Measurements from ENCODE around the gene STK10.
"Not testable (repeated sequence)": the region's sequence is repeated elsewhere in the genome, so short reads cannot be mapped to it uniquely, and the experiment has no call there.

The STK10 gene

DNA sequence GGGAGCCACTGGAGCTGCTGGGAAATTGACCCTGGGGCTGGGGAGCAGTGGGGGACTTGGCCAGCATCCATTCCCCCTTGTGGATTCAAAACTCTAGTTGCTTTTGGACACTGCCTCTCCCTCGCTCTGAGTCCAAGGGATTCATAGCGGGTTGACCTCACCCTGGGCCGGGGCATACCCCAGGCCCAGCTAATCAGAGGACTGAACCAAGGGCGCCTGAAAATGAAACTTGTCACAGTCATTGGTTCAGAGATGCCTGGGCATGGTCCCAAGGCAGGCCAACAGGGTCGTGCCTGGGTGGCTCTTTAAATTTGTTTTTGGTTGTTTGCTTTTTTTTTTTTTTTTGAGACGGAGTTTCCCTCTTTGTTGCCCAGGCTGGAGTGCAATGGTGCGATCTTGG is 22.6 kb downstream of the STK10 start:
- DNase-seq (ENCODE audit: low spot score), result no peak

DNA sequence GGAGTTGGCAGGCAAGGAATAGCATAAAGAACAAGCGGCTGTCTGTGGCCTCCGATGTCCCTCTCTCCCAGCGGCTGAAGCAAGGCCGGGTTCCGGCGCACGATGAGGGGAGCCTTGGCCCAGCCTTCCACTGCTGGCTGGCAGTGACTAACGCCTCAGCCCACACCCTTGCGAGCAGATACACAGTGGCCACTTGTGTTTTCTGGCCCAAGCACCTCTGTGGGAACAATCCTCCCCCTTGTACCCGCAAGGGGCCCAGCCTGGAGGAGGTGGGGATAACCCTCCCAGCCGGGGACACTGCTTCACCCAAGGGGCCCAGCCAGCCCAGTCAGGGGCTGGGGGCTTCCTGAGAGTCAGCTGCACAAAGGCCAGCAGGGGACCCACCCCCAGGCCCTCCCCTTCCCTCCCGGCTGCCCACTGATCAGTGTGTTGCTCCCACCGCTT is 23.2 kb downstream of the STK10 start:
- DNase-seq (ENCODE audit: low spot score), result peak; percentile 78

DNA sequence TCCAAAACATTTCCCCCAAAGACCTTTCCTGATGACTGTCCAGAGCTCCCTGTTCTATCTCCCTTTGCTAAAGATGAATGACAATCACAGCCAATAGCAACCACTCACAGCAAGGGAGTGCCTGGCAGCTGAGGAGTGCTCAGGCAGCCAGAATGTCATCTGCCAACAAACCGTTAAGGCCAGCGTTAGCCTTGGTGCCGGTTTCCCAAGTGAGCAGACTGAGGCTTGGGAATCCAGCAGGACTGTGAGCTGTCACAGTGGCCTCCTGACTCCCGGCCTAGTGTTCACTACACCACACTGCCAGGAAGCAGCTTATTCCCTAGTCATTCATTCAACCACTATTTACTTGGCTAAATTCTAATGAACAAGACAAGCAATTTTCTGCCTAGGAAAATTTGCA is 24.7 kb downstream of the STK10 start:
- peak; percentile 60 for DNase-seq (ENCODE audit: low spot score)

DNA sequence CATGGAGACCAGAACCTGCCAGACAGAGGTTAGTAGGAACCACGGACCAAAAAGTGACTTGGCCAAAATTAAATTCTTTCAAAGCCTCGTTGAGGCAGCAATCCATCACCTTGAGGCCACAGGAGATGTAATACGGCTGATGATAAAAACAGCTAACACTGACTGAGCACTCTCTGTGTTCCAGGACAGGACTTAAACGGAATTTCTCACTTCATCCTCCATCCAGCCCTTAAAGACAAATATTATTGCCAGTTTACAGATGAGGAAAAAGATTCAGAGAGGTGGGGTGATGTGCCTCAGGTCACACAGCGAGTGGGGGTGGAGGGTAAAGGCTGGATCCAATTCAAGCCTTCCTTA is 25.1 kb downstream of the STK10 start:
- DNase-seq (ENCODE audit: low spot score), result no peak

DNA sequence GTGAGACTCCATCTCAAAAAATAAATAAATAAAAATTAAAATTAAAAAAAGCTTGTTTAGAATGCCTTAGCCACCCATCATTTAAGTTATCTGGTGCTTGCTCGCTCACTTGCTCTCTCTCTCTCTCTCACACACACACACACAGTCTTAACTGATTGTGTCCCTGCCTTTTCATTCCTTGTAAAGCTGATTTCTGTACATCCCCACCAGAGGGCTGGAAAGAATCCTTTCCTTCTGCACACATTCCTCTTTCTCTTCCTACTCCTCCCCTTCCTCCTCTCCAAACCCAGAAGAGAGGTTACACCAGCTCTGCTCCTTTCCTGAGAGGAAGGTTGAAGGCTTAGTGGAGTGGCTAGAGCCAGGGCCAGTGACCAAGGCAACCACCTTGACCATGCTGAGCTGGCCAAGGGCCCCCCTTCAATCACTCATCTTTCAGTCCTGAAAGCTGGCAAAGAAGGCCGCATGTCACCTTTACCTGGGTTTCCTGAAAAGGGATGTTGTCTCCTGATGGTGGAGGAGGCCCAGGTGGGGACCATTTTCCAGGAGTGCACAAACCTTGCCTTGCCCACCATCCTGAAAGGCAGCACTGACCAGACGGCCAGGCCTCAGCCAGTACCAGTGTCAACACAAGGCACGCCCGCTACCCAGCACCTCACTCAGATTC is 25.6 kb downstream of the STK10 start:
- no peak for DNase-seq (ENCODE audit: low spot score)

DNA sequence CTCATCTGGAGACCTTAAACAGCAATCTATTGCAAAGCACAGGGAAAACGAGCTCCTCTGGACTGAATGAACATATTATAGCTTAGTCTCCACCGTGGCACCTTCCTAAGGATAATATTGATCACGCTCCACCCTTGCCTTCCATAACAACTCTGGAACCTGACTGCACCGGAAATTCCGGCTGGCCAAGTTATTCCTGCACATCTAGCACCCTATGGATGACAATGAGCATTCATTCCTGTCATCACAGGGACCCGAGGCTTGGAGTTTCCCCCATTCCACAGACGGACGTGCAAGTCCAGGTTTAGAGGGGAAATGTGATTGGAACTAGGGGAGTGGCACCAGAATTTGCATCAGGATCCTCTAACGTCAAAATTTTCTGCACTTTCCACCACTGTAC is 27.5 kb downstream of the STK10 start:
- DNase-seq (ENCODE audit: low spot score), result no peak

DNA sequence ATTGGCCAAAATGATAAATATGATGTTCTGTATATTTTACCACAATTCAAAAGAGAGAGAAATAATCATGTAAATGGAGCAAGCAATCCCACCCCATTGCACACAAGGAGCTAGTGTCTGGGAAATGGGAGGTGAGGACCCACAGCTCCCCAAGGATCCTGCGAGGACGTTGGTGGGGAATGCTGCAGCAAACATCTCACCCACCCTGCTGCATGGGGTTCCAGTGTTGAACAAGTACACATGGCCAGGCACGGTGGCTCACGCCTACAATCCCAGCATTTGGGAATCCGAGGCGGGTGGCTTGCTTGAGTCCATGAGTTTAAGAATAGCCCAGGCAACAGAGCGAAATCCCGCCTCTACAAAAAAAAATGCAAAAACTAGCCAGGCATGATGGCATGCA is 29.0 kb downstream of the STK10 start:
- no peak for DNase-seq (ENCODE audit: low spot score)

DNA sequence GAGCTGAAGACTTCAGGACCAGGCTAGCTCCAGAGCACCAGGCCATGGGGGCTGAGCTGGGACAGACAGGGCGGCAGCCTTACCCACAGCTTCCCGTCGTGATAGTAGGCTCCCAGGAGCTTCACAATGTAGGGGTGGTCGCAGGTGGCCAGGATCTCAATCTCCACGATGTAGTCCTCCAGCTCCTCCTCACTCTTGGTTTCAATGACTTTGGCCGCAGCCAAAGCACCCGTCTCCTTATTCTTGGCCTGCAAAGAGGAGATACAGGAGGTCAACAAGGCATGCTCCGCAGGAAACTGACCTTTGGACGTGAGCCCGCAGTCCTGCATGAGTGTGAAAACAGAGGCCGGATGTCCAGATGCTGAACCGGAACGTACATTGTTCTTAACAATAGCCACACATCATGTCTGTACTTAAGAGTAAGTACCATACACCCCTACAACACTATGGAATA is 31.5 kb downstream of the STK10 start:
- DNase-seq (ENCODE audit: low spot score), result no peak

DNA sequence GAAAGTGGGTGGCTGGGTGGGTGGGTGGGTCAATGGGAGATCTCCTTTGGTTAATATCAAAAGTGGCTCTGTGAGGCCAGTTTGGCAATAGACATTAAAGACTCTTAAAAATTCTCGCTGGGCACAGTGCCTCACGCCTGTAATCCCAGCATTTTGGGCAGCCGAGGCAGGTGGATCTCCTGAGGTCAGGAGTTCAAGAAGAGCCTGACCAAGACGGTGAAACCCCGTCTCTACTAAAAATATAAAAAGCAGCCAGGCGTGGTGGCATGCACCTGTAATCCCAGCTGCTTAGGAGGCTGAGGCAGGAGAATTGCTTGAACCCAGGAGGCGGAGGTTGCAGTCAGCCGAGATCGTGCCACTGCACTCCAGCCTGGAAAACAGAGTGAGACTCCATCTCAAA is 32.9 kb downstream of the STK10 start:
- DNase-seq (ENCODE audit: low spot score), result not testable (repeated sequence)

DNA sequence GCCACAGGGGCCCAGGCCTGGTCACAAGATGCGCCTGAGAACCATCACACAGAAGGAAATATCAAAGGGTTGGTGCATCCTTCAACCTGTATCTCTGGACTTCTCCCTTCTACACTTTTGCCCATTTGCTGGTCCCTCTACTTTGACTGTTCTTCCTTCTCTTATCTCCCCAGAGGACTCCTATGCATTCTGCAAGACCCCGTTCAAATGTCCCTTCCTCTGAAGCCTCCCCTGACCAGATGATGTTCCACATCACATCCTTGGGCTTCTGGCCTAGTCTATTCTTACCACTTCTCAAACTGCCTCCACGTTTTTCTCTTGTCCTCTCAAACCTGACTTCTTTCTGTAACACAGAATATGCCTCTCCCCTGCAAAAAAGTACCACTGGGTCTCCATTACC is 34.3 kb downstream of the STK10 start:
- no peak for DNase-seq (ENCODE audit: low spot score)

DNA sequence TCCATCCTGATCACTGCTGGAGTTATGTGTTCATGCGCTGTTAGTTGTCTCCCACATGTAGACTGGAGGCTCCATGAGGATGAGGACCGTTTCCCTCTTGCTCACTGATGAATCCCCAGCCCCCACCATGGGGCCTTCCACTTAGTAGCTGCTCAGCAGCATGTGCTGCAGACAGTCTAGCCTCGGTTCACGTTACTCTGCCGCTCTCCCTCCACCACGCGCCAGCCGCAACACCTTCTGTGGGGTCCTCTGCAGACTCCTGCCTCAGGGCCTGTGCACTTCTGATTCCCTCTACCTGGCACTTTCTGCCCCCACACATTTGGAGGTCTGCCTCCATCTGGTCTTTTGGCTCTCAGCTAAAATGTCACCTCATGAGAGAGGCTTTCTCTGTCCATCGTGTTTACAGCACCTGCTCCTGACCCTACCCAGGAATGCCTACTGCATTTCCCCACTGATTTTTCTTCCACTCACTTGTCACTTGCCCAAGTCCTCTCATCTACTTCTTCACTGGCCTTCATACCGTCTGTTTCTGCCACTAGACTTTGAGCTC is 36.3 kb downstream of the STK10 start:
- DNase-seq (ENCODE audit: low spot score), result no peak

DNA sequence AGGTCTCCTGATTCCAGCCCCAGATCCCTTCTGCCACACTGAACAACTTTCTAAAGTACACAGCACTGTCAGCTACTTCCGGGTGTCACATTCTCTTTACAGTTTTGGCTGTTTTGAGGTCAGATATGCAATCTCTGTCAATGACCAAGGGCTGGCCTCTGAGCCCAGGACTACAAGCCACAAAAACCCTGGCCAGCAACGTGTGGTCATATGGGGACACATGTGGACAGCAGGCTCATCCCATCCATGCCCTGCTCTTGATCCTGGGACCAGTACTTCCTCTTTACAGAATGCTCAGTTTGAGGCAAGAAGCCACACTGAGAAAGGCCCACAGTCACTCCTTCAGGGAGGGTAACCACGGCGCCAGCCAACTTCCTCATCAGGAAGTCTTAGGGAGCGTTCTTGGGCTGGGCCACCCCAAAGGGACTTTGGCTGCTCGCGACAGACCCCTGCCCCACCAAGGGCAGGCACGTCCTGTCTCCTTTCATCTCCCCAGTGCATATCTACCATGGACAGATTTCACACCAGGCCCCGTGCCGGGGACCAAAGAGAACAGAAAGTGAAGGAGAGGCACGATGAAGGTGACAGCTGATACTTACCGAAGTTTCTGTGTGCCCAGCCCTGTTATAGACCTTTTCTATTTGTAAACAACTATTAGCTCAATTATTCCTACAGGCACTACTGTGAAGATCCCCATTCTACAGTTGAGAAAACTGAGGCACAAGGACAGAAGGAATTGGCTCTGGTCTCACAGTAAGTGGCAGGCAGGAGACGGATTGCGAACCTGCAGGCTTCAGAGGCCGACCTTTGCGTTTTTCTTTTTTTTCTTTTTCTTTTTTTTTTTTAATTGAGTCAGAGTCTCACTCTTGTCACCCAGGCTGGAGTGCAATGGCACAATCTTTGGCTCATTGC is 37.3 kb downstream of the STK10 start:
- no peak for DNase-seq (ENCODE audit: low spot score)

DNA sequence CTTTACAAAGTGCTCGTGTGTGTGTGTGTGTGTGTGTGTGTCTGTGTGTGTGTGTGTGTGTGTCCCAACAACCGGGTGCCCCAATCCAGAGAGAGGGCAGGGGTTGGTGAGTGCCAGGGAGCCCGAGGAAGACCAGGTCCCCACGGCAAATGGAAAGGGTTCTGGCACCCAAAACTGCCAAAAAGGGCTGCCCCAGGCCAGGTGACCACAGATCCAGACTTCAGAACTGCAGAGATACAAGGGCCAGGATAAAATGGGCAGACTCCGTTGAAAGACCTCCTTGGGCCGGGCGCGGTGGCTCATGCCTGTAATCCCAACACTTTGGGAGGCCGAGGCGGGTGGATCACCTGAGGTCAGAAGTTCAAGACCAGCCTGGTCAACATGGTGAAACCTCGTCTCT is 38.5 kb downstream of the STK10 start:
- DNase-seq (ENCODE audit: low spot score), result not testable (repeated sequence)

DNA sequence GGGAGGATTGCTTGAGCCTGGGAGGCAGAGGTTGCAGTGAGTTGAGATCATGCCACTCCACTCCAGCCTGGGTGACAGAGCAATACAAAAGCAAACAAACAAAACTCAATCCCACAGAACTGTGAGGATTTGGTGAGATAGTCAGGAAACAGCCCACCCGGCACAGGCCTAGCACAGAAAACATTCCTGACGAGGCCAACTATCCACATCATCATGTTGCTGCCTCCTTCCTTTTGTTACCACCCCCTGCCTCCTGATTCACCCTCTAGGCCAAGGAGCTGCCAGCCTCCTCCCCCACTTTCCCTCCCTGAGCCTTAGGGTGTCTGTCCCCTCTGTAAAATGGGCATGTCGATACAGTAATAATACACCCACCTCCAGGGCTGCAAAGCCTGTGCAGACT is 39.0 kb downstream of the STK10 start:
- DNase-seq (ENCODE audit: low spot score), result peak; percentile 65

DNA sequence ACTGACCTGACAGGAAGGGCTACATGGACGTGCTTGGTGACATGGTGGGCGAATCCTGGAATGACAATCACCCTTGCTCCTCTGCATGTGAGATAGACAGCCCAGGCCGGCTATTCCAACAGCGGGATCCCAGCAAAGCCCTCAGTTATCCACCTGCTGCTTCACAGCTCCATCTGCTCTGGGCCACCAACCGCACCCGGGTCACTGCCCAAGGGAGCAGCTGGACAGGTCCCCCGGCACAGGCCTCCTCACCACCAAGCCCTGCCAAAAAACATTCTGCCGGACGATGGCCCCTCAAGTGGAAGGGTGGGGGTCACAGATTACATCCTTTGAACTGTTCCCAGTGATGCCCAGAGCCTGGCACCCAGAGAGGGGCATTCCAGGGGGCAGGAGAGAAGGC is 39.6 kb downstream of the STK10 start:
- no peak for DNase-seq (ENCODE audit: low spot score)

DNA sequence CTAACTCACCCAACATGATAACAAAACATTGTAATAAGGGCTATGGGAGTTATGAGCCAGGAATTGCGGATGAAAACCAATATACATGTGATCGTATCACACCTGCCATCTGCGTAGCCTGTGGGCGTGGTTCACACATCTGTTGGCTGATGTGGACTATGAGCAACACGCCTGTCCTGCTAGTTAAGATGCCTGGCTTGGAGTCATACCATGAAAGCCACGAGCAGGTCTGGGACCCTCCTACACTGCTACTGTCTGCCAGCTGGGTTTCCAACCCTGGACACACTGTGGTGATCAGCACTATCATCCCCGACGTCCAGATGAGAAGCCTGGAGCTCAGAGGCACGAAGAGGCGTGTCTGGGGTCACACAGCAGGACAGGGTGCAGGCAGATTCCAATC is 40.2 kb downstream of the STK10 start:
- DNase-seq (ENCODE audit: low spot score), result no peak

DNA sequence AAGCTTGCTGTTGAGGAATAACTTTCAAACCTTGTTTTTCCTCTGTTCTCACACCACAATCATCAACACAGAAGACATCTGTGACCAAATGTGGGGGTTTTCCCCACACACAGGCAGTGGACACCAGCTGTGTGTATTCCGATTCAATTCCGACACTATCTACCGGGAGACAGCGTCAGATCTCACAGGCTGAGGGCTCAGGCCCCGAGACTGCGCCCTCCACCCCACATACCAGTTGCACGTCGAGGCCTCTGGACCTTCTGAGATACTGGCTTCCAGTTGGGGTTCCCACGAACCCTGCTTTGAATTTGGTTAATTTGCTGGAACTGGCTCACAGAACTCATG is 41.3 kb downstream of the STK10 start:
- DNase-seq (ENCODE audit: low spot score), result no peak

DNA sequence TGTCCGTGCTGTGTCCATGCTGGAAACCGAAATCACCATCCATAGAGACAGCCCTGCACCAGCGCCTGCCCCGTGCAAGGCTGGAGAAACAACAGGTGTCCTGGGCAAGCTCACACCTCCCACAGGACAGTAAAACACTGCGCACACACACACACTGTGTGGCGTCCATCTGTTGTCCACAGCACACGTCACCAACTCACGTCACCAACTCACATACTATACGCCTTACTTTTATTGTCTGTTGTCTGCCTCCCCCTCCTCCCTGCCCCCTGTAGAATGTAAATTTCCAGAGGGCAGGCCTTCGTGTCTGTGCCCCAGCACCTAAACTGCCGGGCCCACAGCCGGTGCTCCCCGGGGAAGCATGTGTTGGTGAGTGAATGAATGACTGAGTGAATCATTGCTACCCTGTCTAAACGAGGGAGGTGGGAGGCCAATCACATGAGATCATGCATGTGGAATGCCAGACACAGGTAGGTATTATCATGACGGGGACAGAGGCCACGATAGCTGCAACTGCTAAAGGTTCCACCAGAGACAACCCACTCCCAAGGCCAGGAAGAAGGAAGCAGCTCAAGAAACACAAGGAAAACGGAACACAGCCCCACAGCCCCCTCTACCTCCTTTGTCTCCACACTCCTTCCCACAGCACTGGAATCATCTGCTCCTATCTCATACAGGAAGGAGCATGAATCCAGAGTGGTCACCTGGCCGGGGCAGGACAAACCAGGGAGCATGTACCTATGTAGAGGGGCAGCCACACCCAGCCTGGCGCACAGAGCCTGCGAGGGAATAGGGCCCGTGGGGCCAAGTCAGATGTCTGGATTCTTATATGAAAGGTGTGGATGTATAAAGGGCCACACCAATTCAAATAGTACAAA is 41.9 kb downstream of the STK10 start:
- DNase-seq (ENCODE audit: low spot score), result no peak

DNA sequence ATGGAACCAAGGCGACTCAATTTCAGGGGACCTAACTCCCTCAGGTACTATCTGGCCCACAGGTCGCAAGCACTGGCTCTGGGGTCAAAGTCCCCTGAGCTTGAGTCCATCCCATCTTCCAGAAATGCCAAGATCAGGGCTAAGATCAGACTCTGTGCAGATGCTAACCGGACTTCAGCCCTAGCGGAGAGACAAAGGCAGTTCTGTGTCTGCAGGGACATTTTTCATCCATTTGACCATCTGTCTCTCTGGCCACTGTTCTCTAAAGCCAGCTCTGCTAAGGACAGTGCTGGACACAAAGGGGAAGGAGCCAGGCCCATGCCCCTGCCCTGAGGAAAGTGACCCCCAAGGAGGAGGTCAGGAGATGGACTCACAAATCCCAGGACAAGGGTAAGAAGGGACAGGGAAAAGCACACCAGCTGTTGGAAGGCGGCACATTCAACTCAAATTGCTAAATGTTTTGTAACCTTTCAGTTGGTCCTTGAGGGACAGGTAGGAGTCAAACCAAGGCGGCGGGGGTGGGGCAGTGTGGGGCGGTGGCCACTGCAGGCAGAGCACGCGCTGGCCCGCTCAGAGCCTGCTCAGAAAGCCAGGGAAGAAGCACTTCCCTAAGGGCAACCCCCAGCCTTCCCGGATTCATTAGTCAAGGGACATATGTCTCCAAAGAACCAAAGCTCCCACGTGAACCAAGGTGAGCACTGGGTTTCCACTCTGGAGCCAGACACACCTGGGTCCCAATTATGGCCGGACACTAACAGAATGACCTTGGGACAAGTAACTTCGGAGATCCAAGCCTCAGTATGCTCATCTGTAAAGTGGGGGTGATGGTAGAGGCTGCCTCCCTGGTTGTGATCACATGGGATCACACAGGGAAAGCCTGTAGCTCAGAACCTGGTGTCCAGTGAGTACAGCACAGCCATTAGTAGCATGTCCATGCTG is 42.8 kb downstream of the STK10 start:
- no peak for DNase-seq (ENCODE audit: low spot score)

DNA sequence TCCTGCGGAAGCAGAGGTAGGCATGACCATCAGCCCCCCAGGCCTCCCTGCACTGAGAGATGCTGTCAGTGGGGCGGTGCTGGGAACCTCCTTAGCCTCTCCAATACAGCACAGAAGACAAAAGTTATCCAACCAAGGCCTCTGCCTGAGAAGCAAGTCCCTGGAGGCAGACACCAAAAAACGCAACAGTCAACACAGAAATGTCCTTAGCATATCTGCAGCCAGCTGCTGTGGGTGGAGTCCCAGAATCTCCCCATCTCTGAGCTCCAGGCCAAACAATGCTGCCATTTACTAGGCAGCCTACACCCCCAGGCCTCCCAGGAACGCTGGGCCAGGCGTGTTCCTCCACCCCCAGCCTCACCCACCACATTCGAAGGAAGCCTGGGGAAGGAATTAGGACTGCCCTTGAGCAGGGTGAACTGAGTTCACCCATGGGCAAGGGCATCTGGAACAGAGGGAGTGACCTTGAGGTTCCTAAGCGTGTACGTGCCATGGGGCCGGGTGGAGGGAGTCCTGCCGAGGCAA is 43.7 kb downstream of the STK10 start:
- peak; percentile 52 for DNase-seq (ENCODE audit: low spot score)

DNA sequence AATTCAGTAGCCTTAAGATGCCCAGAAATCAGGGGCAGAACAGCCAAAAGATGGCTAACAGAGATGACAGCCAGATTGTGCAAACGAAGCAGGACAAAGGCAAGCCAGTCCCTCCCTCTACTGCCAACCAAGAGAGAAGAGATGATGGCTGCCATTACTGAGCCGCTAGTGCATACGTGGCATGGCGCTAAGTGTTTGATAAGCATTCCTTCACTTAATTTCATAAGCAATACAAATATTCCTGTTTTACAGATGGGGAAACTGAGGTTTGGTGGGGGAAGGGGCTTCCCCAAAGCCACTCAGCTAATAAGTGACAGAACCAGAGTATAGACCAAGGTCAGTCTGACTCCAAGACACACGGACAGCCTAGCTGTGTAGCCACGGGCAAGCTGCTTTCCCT is 44.1 kb downstream of the STK10 start:
- DNase-seq (ENCODE audit: low spot score), result no peak

Measured in GM03348 (cell line).